Heart left ventricle (tissue), 16 donors: ENCODE measurements around the gene SYCP3. TPM values are rescaled to one million over a fixed set of nuclear protein-coding genes. Genes with fewer than 3 reads are reported as not detected.

Source experiments
- ATAC-seq, 4 donors: fragments of 200-7000 bp; cut with Tn5 transposase; one replicate each; pipeline ENCODE4 v1.9.1; 2020 to 2022; ENCODE audit warnings: moderate library complexity in 4 of 4, mild to moderate bottlenecking in 3 of 4, moderate number of reproducible peaks in 1 of 4
- DNase-seq, 5 donors: peaks; one replicate each; pipeline ENCODE4 v3.0.0-alpha.2; 2020
- H3K27ac ChIP-seq, 12 donors: fragments of 200-600 bp; sonication (generic) in 4 of 12; one replicate each; pipeline versions ENCODE4 v1.5.0 to v1.8.0; 2016 to 2022; ENCODE audit warnings: mild to moderate bottlenecking in 2 of 12
- H3K27me3 ChIP-seq, 9 donors: fragments of 200-600 bp; sonication (generic) in 2 of 9; one replicate each; pipeline versions ENCODE4 v1.5.1 to v1.8.0; 2016 to 2022; ENCODE audit warnings: mild to moderate bottlenecking in 3 of 9
- H3K36me3 ChIP-seq, 9 donors: fragments of 200-600 bp; sonication (generic) in 2 of 9; one replicate each; pipeline versions ENCODE4 v1.5.0 to v1.8.0; 2018 to 2022; ENCODE audit warnings: mild to moderate bottlenecking in 2 of 9
- H3K4me1 ChIP-seq, 12 donors: fragments of 200-600 bp; sonication (generic) in 4 of 12; one replicate each; pipeline versions ENCODE4 v1.5.0 to v1.8.0; 2016 to 2022; ENCODE audit warnings: mild to moderate bottlenecking in 3 of 12
- H3K4me3 ChIP-seq, 12 donors: fragments of 200-600 bp; sonication (generic) in 4 of 12; one replicate each; pipeline versions ENCODE4 v1.5.0 to v1.8.0; 2017 to 2022; ENCODE audit warnings: mild to moderate bottlenecking in 9 of 12, moderate library complexity in 4 of 12
- H3K9me3 ChIP-seq, 12 donors: fragments of 200-600 bp; sonication (generic) in 4 of 12; one replicate each; pipeline versions ENCODE4 v1.5.0 to v1.8.0; 2016 to 2022; ENCODE audit warnings: mild to moderate bottlenecking in 1 of 12
- CTCF ChIP-seq, 12 donors: fragments of 200-600 bp; sonication (generic) in 4 of 12; IDR thresholded peaks; one replicate each; pipeline versions ENCODE4 v1.5.0 to v1.8.0; 2018 to 2022; ENCODE audit warnings: antibody characterized with exemption in 12 of 12, mild to moderate bottlenecking in 5 of 12
- POLR2A ChIP-seq, 2 donors: fragments of 450-650 bp; IDR thresholded peaks; one replicate each; pipeline ENCODE4 v1.6.1; 2017; ENCODE audit warnings: antibody characterized with exemption in 2 of 2, mild to moderate bottlenecking in 2 of 2, moderate library complexity in 2 of 2
- WGBS, 4 donors: extraction: QIAGEN DNeasy Blood & Tissue Kit in 2 of 4; methylation state at CpG; one replicate each; pipeline versions ENCODE4 v1.1.5 to v1.1.7; 2013 to 2018; 5-methylcytosine and 5-hydroxymethylcytosine counted together
- intact Hi-C, 10 donors: fragments of 100-400 bp; cut with DNase I; formaldehyde crosslinking; loops; one replicate each; pipeline versions ENCODE4 v1.11.1 to v1.14.2; 2022
- polyA plus RNA-seq, 2 donors: library from polyadenylated mRNA; stranded (reverse); fragments of 200-250 nt; gene quantifications; one replicate each; pipeline ENCODE4 v1.2.3, GENCODE V29; 2013
- total RNA-seq, 9 donors: library from RNA; depleted of rRNA in 2 of 9; stranded (reverse); fragments of >200 nt in 2 of 9; fragmentation: NEBNext Ultra II Directional in 3 of 9; extraction: Animal tissue kit (Norgen Biotek cat#: 25700) in 3 of 9; gene quantifications; one replicate each; pipeline versions ENCODE4 v1.1.0 to v1.2.4, GENCODE V29; 2016 to 2023
- donor health status: ischemic (EF 13 %, LVEDD 7.1; RV severe dilation, severe dysfunction).
- donor health status: healthy with polysubstance abuse.
- donor health status: DM: no; HTN: yes; CAD: no.
- donor health status: DM: no; HTN: no; CAD: no.
- donor health status: ischemic (EF 25% LVEDD 6.9; RV normal size, moderate dysfunction).
- donor health status: ischemic (EF 25% LVEDD 5.7; RV mildly dilated, moderate dysfunction).
- donor health status: healthy.
- donor health status: DM: yes; HTN: yes; CAD: no.
- donor health status: ischemic (EF 35%, LVEDD 5.7; RV mildly dilated, moderate dysfunction).
- donor health status: nonischemic (EF 11% LVEDD 7.7; RV severe dilation, severe dysfunction).
- donor health status: DM: yes; HTN: yes; CAD: no.
- donor health status: PGD.
- donor health status: ischemic (EF 29% LVEDD 5.4; RV normal size, mild dysfunction).
- donor health status: nonischemic (EF 23%, LVEDD 6.1; RV moderate dilation, normal function).

Gene SYCP3
- total and polyA plus RNA-seq, 11 donors: 0.04 TPM; not detected in 10

- TF ChIP-seq CTCF (IDR thresholded peaks at IDR 0.05) (no peak), POLR2A (IDR thresholded peaks at IDR 0.05) (no peak)
- WGBS, 4 donors: 78 to 100% (median 87%) methylated on average over 1 of the region's 1 CpG
- H3K4me1 ChIP-seq: peaks cover 0 to 7% (median 0%) of the 10 kb centered on the region in 12 donors
- intact Hi-C loops: loop anchor here in 1 of 10 donors (10.0 kb wide), 1 partner anchor 251 kb away; no protein-coding TSS in a partner anchor
- DNase-seq: no peak
- H3K9me3 ChIP-seq: no peaks in the 10 kb centered on the region
- no peak overlapping the region for H3K4me3 ChIP-seq
- H3K27me3 ChIP-seq: no peaks in the 10 kb centered on the region
- H3K27ac ChIP-seq: no peak overlapping the region
- H3K36me3 ChIP-seq: peaks cover 0 to 98% (median 93%) of the 10 kb centered on the region in 9 donors
- no peak for ATAC-seq
Observed at GRCh38 chr12:101746196-101746595, 6.9 kb upstream of the SYCP3 start.

- H3K27me3 ChIP-seq: no peaks in the 10 kb centered on the region
- TF ChIP-seq POLR2A (IDR thresholded peaks at IDR 0.05) (no peak), CTCF (IDR thresholded peaks at IDR 0.05) (no peak)
- ATAC-seq (no peak), DNase-seq (no peak)
- H3K9me3 ChIP-seq: no peaks in the 10 kb centered on the region
- H3K4me3 ChIP-seq: no peak overlapping the region
- peaks cover 0 to 7% (median 0%) of the 10 kb centered on the region in 12 donors for H3K4me1 ChIP-seq
- 85 to 95% (median 89%) methylated on average over 3 of the region's 3 CpGs for WGBS, 4 donors
- intact Hi-C loops: loop anchor here in 1 of 10 donors (10.0 kb wide), 1 partner anchor 251 kb away; no protein-coding TSS in a partner anchor
- H3K27ac ChIP-seq: no peak overlapping the region
- peaks cover 0 to 94% (median 89%) of the 10 kb centered on the region in 9 donors for H3K36me3 ChIP-seq
Observed at GRCh38 chr12:101745481-101745880, 6.2 kb upstream of the SYCP3 start.

- no peak overlapping the region for H3K4me3 ChIP-seq
- peaks cover 0 to 93% (median 74%) of the 10 kb centered on the region in 9 donors for H3K36me3 ChIP-seq
- H3K9me3 ChIP-seq: no peaks in the 10 kb centered on the region
- peaks cover 0 to 7% (median 0%) of the 10 kb centered on the region in 12 donors for H3K4me1 ChIP-seq
- ATAC-seq (peak in 1 of 4 donors; percentile 33), DNase-seq (no peak)
- H3K27ac ChIP-seq: no peak overlapping the region
- TF ChIP-seq CTCF (IDR thresholded peaks at IDR 0.05): no peak
- TF ChIP-seq POLR2A (IDR thresholded peaks at IDR 0.05): no peak
- intact Hi-C loops: loop anchor here in 1 of 10 donors (10.0 kb wide), 1 partner anchor 249 kb away; no protein-coding TSS in a partner anchor
- no peaks in the 10 kb centered on the region for H3K27me3 ChIP-seq
- 76 to 85% (median 81%) methylated on average over 10 of the region's 10 CpGs for WGBS, 4 donors
Observed at GRCh38 chr12:101743724-101744472, 4.6 kb upstream of the SYCP3 start.

- no peaks in the 10 kb centered on the region for H3K27me3 ChIP-seq
- H3K27ac ChIP-seq: no peak overlapping the region
- no peaks in the 10 kb centered on the region for H3K9me3 ChIP-seq
- DNase-seq (no peak), ATAC-seq (no peak)
- peaks cover 0 to 7% (median 0%) of the 10 kb centered on the region in 12 donors for H3K4me1 ChIP-seq
- peaks cover 0 to 93% (median 73%) of the 10 kb centered on the region in 9 donors for H3K36me3 ChIP-seq
- 76 to 91% (median 86%) methylated on average over 1 of the region's 1 CpG for WGBS, 4 donors
- TF ChIP-seq POLR2A (IDR thresholded peaks at IDR 0.05) (no peak), CTCF (IDR thresholded peaks at IDR 0.05) (no peak)
- intact Hi-C loops: loop anchor here in 1 of 10 donors (10.0 kb wide), 1 partner anchor 248 kb away; no protein-coding TSS in a partner anchor
- no peak overlapping the region for H3K4me3 ChIP-seq
Observed at GRCh38 chr12:101743242-101743641, 4.0 kb upstream of the SYCP3 start.
